OCI-LY1 (cell line): Measurements from ENCODE around the gene GNA12.

Experiments used
- H2AFZ ChIP-seq: fragments of 200-600 bp; sonication (generic), shearing (Covaris generic); 2 replicates; pipeline ENCODE4 v1.6.0; 2014; ENCODE audit warnings: antibody characterized with exemption, mild to moderate bottlenecking, low read length
- H3F3A ChIP-seq: fragments of 200-600 bp; sonication (generic), shearing (Covaris generic); 2 replicates; pipeline ENCODE4 v1.6.0; 2014; ENCODE audit warnings: mild to moderate bottlenecking, antibody characterized with exemption, low read length, moderate library complexity; ENCODE audit not compliant: insufficient read depth
- H3K27ac ChIP-seq: fragments of 200-600 bp; sonication (generic); 2 replicates; pipeline ENCODE4 v1.5.1; 2014; ENCODE audit warnings: low read length, mixed run types, mild to moderate bottlenecking, low read depth; ENCODE audit not compliant: poor library complexity, severe bottlenecking
- H3K27me3 ChIP-seq: fragments of 200-600 bp; sonication (generic); 2 replicates; pipeline ENCODE4 v1.6.0; 2014; ENCODE audit warnings: antibody characterized with exemption, mild to moderate bottlenecking, low read length, moderate library complexity; ENCODE audit not compliant: insufficient read depth
- H3K36me3 ChIP-seq: fragments of 200-600 bp; sonication (generic); 2 replicates; pipeline ENCODE4 v1.6.1; 2014; ENCODE audit warnings: mild to moderate bottlenecking, antibody characterized with exemption, low read length, moderate library complexity, mixed read lengths; ENCODE audit not compliant: insufficient read depth
- H3K4me1 ChIP-seq: fragments of 200-600 bp; sonication (generic); 2 replicates; pipeline ENCODE4 v1.5.1; 2014; ENCODE audit warnings: mild to moderate bottlenecking, low read length, moderate library complexity; ENCODE audit not compliant: insufficient read depth, severe bottlenecking
- H3K4me2 ChIP-seq: fragments of 200-600 bp; sonication (generic), shearing (Covaris generic); 2 replicates; pipeline ENCODE4 v1.6.1; 2014; ENCODE audit warnings: low read length
- H3K4me3 ChIP-seq: fragments of 200-600 bp; sonication (generic); 2 replicates; pipeline ENCODE4 v1.5.1; 2014; ENCODE audit warnings: low read length, low read depth, mild to moderate bottlenecking, mixed read lengths; ENCODE audit not compliant: poor library complexity, severe bottlenecking
- H3K79me2 ChIP-seq: fragments of 200-600 bp; shearing (Covaris generic); 2 replicates; pipeline ENCODE4 v1.6.1; 2016; ENCODE audit warnings: mixed run types, low read length, mixed read lengths; ENCODE audit not compliant: insufficient read depth
- H3K9ac ChIP-seq: fragments of 200-600 bp; sonication (generic), shearing (Covaris generic); 2 replicates; pipeline ENCODE4 v1.6.1; 2014; ENCODE audit warnings: mild to moderate bottlenecking, low read length, mixed read lengths
- H3K9me2 ChIP-seq: fragments of 200-600 bp; sonication (generic), shearing (Covaris generic); 2 replicates; pipeline ENCODE4 v1.6.1; 2014; ENCODE audit warnings: low read depth, mild to moderate bottlenecking, low read length, mixed read lengths
- H3K9me3 ChIP-seq: fragments of 200-600 bp; shearing (Covaris generic); 2 replicates; pipeline ENCODE4 v1.6.1; 2014; ENCODE audit warnings: low read length, mixed read lengths
- H4K20me1 ChIP-seq: fragments of 200-600 bp; sonication (generic), shearing (Covaris generic); 2 replicates; pipeline ENCODE4 v1.6.0; 2016; ENCODE audit warnings: mild to moderate bottlenecking, low read length; ENCODE audit not compliant: insufficient read depth
- CTCF ChIP-seq: fragments of 200-600 bp; sonication (generic), shearing (Covaris generic); IDR thresholded peaks from 2 replicates; pipeline ENCODE4 v1.5.1; 2017; ENCODE audit warnings: mild to moderate bottlenecking, antibody characterized with exemption, low read length, moderate library complexity, mixed read lengths
- EZH2 ChIP-seq: fragments of 200-600 bp; sonication (generic), shearing (Covaris generic); IDR thresholded peaks from 2 replicates; pipeline ENCODE4 v1.8.0; 2017; ENCODE audit warnings: borderline replicate concordance, mixed run types, mild to moderate bottlenecking, antibody characterized with exemption, low read length, moderate library complexity, mixed read lengths

Gene GNA12

GRCh38 chr7:2686101-2686500 lies 158.0 kb downstream of the GNA12 start:
- H3K4me1 ChIP-seq, result no peaks in the 10 kb centered on the region
- H3K79me2 ChIP-seq, result no peaks in the 10 kb centered on the region
- H3K27me3 ChIP-seq, result no peaks in the 10 kb centered on the region
- H2AFZ ChIP-seq, result no peak overlapping the region
- no peak overlapping the region for H3K4me3 ChIP-seq
- no peak for TF ChIP-seq EZH2
- no peak for TF ChIP-seq CTCF
- no peak overlapping the region for H3K27ac ChIP-seq
- no peak overlapping the region for H3K9ac ChIP-seq
- H3K9me2 ChIP-seq, result no peaks in the 10 kb centered on the region
- no peaks in the 10 kb centered on the region for H3K9me3 ChIP-seq
- H3K36me3 ChIP-seq, result no peaks in the 10 kb centered on the region
- H3K4me2 ChIP-seq, result no peak overlapping the region
- H3F3A ChIP-seq, result no peaks in the 10 kb centered on the region
- H4K20me1 ChIP-seq, result no peaks in the 10 kb centered on the region

- no peaks in the 10 kb centered on the region for H4K20me1 ChIP-seq
- H3K79me2 ChIP-seq, result no peaks in the 10 kb centered on the region
- H3K9me3 ChIP-seq, result no peaks in the 10 kb centered on the region
- peaks cover 10% of the 10 kb centered on the region; the same call in 1 of the 2 replicates for H3K27me3 ChIP-seq
- H3K9me2 ChIP-seq, result no peaks in the 10 kb centered on the region
- no peak overlapping the region for H3K9ac ChIP-seq
- no peak overlapping the region for H3K4me2 ChIP-seq
- no peak overlapping the region for H2AFZ ChIP-seq
- H3K27ac ChIP-seq, result no peak overlapping the region
- H3K36me3 ChIP-seq, result no peaks in the 10 kb centered on the region
- no peaks in the 10 kb centered on the region for H3F3A ChIP-seq
- no peak overlapping the region for H3K4me3 ChIP-seq
- TF ChIP-seq EZH2 (no peak), CTCF (no peak)
- no peaks in the 10 kb centered on the region for H3K4me1 ChIP-seq
These were observed 159.6 kb downstream of the GNA12 start for GRCh38 chr7:2684501-2684900.

GRCh38 chr7:2681929-2682799 lies 161.9 kb downstream of the GNA12 start:
- no peaks in the 10 kb centered on the region for H3K79me2 ChIP-seq
- H3K27me3 ChIP-seq, result peaks cover 10% of the 10 kb centered on the region; the same call in 1 of the 2 replicates
- H3K27ac ChIP-seq, result no peak overlapping the region
- H3K9me2 ChIP-seq, result no peaks in the 10 kb centered on the region
- no peaks in the 10 kb centered on the region for H4K20me1 ChIP-seq
- H3K4me1 ChIP-seq, result no peaks in the 10 kb centered on the region
- no peak overlapping the region for H3K4me3 ChIP-seq
- no peak overlapping the region for H3K4me2 ChIP-seq
- H3F3A ChIP-seq, result no peaks in the 10 kb centered on the region
- no peaks in the 10 kb centered on the region for H3K36me3 ChIP-seq
- no peak for TF ChIP-seq CTCF
- no peak for TF ChIP-seq EZH2
- no peaks in the 10 kb centered on the region for H3K9me3 ChIP-seq
- H3K9ac ChIP-seq, result no peak overlapping the region
- no peak overlapping the region for H2AFZ ChIP-seq
